Measurements from ENCODE around the gene C11orf21. TPM values are rescaled to one million over a fixed set of nuclear protein-coding genes. Genes with fewer than 3 reads are reported as not detected.

Gene C11orf21
- total and polyA plus RNA-seq, 2 of the 8 experiments (the other 6 are each of a cell fraction or from before 2014, with no cell fraction given) = not detected

GRCh38 chr11:2267306-2267850 lies 34.3 kb downstream of the C11orf21 start (continued):
- TF ChIP-seq KDM5A (IDR thresholded peaks at IDR 0.05; ENCODE audit: low read length) = no peak
- no peak for TF ChIP-seq RAD21 (IDR thresholded peaks at IDR 0.05 in 1 of 2, conservative IDR thresholded peaks at IDR 0.05 in 1 of 2; ENCODE audit: low read depth in 2 of 2, low read length in 2 of 2)
- TF ChIP-seq HDAC6 (IDR thresholded peaks at IDR 0.05; ENCODE audit: low read depth, low read length) = no peak
- TF ChIP-seq MAFK (IDR thresholded peaks at IDR 0.05; ENCODE audit: low read depth, low read length) = no peak
- TF ChIP-seq POLR2AphosphoS5 (IDR thresholded peaks at IDR 0.05; ENCODE audit: low read depth, low read length) = no peak

Data from H1 (cell line).